C4-2B (cell line): Measurements from ENCODE around the gene PACSIN1.

Experiments used
- H3K27ac ChIP-seq: fragments of 450-650 bp; 2 replicates; pipeline ENCODE4 v1.5.1; 2017
- ZFX ChIP-seq: fragments of 450-650 bp; IDR thresholded peaks from 2 replicates; pipeline ENCODE4 v1.6.1; 2017
- TF ChIP-seq, protein P1 (sequence below): fragments of 450-650 bp; conservative IDR thresholded peaks from 2 replicates; pipeline ENCODE4 v1.5.1; 2017; ENCODE audit warnings: mild to moderate bottlenecking

PACSIN1 gene

DNA sequence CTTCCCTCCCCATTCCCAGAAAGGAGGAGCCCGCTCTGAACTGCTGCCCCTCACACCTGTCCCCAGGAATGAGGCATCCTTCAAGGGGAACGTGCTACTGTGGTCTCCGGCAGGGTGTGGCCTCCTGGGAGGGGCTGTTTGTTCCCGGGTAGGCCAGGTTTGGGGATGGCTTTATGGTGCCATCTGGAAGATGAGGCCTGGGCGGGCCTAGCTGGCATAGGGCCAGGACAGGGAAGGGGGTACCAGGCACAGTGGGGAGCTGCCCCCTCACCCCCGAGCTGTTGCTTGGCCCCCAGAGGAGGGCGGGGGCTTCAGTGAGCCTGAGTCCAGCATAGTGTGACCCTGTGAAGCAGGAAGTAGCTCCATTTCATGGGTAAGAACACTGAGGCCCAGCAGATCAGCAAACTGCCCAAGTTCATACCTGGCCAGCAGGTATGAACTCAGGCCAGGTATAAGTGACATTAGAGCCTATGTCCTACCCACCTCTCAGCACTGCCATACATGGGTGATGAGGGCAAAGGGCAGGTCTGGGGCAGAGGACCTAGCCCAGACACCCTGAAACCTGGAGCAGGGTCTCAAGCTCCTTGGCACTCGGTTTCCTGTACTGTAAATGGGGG, 107.8 kb downstream of the PACSIN1 start:
- no peak overlapping the region for H3K27ac ChIP-seq
- no peak for TF ChIP-seq ZFX
- TF ChIP-seq, protein P1, sequence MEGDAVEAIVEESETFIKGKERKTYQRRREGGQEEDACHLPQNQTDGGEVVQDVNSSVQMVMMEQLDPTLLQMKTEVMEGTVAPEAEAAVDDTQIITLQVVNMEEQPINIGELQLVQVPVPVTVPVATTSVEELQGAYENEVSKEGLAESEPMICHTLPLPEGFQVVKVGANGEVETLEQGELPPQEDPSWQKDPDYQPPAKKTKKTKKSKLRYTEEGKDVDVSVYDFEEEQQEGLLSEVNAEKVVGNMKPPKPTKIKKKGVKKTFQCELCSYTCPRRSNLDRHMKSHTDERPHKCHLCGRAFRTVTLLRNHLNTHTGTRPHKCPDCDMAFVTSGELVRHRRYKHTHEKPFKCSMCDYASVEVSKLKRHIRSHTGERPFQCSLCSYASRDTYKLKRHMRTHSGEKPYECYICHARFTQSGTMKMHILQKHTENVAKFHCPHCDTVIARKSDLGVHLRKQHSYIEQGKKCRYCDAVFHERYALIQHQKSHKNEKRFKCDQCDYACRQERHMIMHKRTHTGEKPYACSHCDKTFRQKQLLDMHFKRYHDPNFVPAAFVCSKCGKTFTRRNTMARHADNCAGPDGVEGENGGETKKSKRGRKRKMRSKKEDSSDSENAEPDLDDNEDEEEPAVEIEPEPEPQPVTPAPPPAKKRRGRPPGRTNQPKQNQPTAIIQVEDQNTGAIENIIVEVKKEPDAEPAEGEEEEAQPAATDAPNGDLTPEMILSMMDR, result no peak

DNA sequence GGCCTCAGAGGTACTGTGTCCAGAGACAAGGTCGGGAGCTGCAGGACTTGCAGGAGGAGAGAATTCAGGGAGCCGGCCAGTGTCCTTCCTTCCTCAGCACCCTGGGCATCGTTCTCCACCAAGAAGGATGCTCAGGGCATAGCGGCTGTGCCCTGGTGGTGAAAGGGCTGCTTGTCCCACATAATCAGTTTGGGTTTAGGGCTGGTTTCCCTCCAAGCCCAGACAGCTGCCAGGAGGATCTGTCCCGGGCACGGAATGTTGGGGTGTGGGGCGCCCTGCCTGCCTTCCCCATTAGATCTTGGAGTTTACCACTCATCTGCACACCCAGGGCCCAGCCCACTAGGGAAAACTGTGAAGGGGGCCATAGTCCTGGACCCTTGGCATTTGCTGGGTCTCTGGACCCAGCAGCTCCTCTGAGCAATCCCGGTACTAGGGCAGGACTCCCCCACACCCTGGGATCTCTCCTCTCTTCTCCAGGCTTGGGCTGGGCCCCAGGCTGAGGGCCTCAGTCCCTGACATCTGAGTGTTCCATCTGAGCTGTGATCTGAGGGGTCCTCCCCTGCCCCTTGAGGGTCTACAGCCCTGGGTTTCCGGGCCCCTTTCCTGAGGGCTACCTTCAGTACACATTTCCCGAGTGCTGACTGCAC, 108.9 kb downstream of the PACSIN1 start:
- no peak overlapping the region for H3K27ac ChIP-seq
- TF ChIP-seq, protein P1, result no peak
- TF ChIP-seq ZFX, result no peak

DNA sequence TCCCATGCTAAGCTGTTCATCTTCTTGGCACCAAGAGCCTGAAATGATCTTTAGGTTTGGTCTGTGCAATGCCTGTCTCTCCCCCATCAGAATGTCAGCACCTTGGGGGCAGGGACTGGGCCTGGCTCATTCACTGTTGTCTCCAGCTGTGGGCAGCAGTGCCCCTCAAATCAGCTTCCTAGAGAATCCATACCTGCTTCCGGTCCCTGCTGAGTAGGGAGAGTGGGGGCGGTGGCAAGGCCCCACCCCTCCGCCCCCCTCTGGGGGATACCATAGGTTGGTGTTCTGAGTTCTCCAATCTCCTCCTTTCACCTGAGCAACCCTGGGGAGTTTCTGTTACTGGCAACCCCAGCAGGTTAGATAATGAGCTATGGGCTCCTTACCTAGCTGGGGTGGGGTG, 109.5 kb downstream of the PACSIN1 start:
- no peak overlapping the region for H3K27ac ChIP-seq
- TF ChIP-seq, protein P1, result no peak
- TF ChIP-seq ZFX, result no peak

GRCh38 chr6:34576286-34576955, 110.5 kb downstream of the PACSIN1 start:
- no peak overlapping the region for H3K27ac ChIP-seq
- no peak for TF ChIP-seq ZFX
- TF ChIP-seq, protein P1, result no peak

DNA sequence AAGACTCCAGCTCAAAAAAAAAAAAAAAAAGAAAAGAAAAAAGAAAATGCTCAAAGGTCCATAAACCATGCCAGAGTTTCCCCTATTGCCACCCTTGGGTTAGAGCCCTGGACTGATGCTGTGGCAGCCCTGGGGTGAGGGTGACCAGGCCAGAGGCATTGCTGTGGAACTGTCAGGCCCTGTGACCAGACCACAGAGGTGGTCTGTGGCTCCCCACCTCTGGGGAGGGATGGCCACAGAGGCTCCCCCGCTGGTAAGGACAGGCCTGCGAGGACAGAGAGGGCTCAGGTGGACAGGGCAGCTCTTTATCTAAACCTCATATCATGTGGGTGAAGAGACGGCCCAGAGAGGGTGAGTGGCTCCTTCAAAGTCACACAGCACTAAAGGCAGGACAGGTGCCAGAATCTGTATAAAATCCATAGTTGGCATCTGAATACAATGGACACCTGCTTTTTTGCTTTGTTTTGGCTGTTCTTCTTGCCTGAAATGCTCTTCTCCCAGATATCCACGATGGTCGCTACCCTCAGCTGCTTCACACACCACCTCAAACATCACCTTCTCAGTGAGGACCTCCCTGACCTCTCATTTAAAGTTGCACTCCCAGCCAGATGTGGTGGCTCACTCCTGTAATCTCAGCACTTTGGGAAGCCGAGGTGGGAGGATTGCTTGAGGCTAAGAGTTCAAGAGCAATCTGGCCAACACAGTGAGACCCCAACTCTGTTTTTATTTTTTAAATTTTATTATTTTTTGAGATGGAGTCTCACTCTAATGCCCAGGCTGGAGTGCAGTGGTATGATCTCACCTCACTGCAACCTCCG, 112.8 kb downstream of the PACSIN1 start:
- H3K27ac ChIP-seq, result no peak overlapping the region
- TF ChIP-seq, protein P1, result no peak
- TF ChIP-seq ZFX, result no peak

DNA sequence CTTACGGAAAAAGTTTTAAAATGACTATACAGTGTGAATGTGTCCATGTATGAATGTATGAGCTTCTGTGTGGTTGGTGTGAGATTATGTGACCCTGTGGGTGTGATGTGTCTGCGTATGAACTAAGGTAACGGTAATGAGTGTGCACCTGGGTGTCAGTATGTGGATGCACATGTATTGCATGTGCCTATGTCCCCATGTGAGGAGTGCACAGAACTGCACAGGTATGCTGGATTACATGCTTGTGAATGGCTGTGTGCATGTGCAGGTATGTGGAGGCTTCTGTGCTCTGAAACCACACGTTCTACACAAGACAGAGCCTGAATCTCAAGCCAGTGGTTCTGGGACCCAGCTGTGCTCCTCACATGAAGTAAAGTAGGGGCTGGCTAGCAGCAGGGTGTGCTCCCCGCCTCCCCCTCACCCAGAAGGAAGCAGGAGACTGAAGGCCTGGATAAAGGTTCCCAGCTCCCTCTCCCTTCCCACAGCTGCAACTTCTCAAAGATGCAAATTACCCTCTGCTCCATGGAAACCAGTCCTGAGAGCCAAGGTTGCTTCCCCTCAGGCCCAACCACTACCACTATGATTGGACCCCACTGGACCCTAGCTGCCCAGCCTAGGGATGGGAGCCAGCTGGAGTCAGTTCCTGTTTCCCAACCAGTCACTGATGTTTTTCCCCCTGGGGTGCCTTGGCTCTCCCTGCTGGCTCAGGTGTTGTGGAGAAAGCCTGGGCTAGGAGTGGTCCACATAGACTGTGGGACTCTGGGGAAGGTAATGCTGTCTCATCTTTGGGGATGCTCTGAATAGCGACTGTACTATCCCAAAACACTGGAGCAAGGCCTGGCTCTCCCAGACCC, 115.1 kb downstream of the PACSIN1 start:
- no peak overlapping the region for H3K27ac ChIP-seq
- no peak for TF ChIP-seq ZFX
- TF ChIP-seq, protein P1, result no peak
